Esophagus squamous epithelium (tissue), 4 donors: ENCODE measurements around the gene TECPR2.

ENCODE experiments used
- POLR2A ChIP-seq, 4 donors: fragments of 450-650 bp; IDR thresholded peaks; one replicate each; pipeline ENCODE4 v1.6.1; 2017; ENCODE audit warnings: antibody characterized with exemption in 4 of 4, mild to moderate bottlenecking in 4 of 4, moderate library complexity in 3 of 4
- TF ChIP-seq, protein P1 (sequence below), 6 experiments: fragments of 450-650 bp in 4 of 6; fragments of 200-600 bp in 2 of 6; sonication (generic) in 2 of 6; IDR thresholded peaks; one replicate each; pipeline ENCODE4 v1.5.1; 2016 to 2019; ENCODE audit warnings: antibody characterized with exemption in 6 of 6, mild to moderate bottlenecking in 4 of 6, moderate library complexity in 4 of 6

DNA sequence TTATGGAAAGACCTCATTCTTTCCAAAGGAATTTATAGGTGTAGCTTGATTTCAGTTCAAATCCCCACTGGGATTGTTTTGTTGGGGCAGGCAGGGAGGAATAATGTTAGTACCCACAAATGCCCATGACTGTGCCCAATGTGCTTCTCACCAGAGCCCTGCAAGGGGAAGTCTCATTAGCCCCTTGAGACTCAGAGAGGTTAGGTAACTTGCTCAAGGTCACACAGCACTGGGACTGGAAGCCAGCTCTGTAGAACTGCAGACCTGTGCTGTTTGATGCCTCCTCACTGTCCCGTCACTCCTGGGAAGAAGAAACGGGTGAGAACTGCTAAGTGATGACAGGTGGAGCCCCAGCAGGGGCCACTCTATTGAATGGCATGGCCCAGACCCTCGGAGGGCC is 138.0 kb downstream of the TECPR2 start:
- TF ChIP-seq, protein P1, sequence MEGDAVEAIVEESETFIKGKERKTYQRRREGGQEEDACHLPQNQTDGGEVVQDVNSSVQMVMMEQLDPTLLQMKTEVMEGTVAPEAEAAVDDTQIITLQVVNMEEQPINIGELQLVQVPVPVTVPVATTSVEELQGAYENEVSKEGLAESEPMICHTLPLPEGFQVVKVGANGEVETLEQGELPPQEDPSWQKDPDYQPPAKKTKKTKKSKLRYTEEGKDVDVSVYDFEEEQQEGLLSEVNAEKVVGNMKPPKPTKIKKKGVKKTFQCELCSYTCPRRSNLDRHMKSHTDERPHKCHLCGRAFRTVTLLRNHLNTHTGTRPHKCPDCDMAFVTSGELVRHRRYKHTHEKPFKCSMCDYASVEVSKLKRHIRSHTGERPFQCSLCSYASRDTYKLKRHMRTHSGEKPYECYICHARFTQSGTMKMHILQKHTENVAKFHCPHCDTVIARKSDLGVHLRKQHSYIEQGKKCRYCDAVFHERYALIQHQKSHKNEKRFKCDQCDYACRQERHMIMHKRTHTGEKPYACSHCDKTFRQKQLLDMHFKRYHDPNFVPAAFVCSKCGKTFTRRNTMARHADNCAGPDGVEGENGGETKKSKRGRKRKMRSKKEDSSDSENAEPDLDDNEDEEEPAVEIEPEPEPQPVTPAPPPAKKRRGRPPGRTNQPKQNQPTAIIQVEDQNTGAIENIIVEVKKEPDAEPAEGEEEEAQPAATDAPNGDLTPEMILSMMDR (IDR thresholded peaks at IDR 0.05) = no peak
- no peak for TF ChIP-seq POLR2A (IDR thresholded peaks at IDR 0.05)
